C4-2B (cell line): ENCODE measurements around the gene PLAC9.
A peak's percentile ranks its signal among the peaks of the same experiment; 100 is the strongest.
"Not testable (repeated sequence)": the region's sequence is repeated elsewhere in the genome, so short reads cannot be mapped to it uniquely, and the experiment has no call there.

Experiments
- H3K27ac ChIP-seq: fragments of 450-650 bp; 2 replicates; pipeline ENCODE4 v1.5.1; 2017
- ZFX ChIP-seq: fragments of 450-650 bp; IDR thresholded peaks from 2 replicates; pipeline ENCODE4 v1.6.1; 2017
- TF ChIP-seq, protein P1 (sequence below): fragments of 450-650 bp; conservative IDR thresholded peaks from 2 replicates; pipeline ENCODE4 v1.5.1; 2017; ENCODE audit warnings: mild to moderate bottlenecking

Gene PLAC9

DNA sequence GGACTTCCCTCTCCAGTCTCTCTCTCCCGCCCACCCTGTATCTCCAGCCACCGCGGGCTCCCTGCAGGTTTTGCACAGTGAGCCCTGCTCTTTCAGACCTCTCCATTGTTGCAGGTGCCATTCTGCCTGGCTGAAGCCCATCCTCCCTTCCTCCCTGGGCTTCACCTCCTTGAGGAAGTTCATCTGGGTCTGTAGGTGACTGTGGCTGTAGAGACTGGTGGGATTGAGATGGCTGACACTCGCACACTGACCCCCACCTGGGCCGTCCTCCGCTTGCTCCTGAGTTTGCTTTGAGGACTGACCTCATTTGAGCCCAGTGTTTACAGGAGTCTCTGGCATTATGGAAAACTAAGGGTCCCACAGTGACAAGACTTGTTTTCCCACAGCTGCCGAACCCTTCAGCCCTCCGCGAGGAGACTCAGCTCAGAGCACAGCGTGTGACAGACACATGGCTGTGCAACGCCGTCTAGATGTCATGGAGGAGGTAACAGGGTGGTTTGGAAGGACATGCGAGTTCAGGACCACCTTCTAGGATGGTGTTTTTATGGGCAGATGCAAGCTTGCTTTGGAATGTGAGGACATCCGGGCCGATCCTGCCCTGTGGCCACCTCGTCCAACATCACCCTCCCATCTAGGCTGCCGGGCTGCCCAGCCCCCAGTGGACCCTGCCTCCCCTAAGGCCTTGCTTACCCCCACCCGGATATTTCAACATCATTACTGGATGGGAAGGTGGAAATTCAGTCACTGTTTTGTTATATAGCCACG is 9.3 kb downstream of the PLAC9 start:
- TF ChIP-seq, protein P1, sequence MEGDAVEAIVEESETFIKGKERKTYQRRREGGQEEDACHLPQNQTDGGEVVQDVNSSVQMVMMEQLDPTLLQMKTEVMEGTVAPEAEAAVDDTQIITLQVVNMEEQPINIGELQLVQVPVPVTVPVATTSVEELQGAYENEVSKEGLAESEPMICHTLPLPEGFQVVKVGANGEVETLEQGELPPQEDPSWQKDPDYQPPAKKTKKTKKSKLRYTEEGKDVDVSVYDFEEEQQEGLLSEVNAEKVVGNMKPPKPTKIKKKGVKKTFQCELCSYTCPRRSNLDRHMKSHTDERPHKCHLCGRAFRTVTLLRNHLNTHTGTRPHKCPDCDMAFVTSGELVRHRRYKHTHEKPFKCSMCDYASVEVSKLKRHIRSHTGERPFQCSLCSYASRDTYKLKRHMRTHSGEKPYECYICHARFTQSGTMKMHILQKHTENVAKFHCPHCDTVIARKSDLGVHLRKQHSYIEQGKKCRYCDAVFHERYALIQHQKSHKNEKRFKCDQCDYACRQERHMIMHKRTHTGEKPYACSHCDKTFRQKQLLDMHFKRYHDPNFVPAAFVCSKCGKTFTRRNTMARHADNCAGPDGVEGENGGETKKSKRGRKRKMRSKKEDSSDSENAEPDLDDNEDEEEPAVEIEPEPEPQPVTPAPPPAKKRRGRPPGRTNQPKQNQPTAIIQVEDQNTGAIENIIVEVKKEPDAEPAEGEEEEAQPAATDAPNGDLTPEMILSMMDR, result no peak
- no peak for TF ChIP-seq ZFX
- H3K27ac ChIP-seq, result no peak overlapping the region

DNA sequence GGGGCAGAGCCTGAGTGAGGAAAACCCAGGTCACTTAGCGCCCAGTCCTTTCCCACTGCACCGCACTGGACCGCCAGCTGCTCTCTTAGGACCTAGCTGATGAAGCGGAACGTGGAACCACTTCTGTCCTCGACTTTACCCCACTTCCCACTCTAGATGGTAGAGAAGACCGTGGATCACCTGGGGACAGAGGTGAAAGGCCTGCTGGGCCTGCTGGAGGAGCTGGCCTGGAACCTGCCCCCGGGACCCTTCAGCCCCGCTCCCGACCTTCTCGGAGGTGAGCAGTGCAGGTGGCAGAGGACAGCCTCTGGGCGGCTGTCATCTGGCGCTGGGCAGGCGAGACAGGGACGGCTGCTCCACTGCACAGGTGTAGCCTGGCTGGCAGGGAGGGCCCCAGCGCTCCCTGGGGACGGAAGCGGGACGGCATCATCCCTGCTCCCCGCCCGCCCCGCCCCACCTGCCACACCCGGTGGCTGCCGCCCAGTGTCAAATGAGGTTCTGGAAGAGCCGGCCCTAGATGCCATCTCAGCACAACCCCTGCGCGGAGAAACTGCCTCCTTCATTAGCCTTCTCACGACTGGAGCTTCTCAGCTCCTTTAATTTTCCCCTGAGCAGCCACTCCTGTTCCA is 11.7 kb downstream of the PLAC9 start:
- TF ChIP-seq, protein P1, result peak; percentile 51
- no peak for TF ChIP-seq ZFX
- no peak overlapping the region for H3K27ac ChIP-seq

DNA sequence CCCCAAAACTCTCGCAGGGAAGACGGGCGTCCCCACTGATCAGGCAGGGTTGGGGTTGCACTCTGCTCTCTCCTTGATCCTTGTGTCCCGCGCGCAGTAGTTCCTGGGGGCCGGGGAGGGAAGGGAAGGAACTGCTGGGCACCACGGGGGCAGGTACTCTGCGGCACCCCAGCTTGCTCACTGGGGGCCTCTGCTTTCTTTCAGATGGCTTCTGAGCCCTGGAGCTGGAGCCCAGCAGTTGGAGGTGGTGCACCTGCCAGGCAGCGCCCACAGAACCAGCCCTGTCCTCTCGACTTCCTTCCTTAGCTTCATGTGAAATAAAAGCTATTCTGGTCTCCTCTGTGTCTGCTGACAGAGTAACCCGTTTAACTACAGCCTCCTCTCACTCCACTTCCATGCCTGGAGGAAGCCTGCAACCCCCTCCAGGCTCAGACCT is 12.2 kb downstream of the PLAC9 start:
- TF ChIP-seq ZFX, result no peak
- H3K27ac ChIP-seq, result no peak overlapping the region

DNA sequence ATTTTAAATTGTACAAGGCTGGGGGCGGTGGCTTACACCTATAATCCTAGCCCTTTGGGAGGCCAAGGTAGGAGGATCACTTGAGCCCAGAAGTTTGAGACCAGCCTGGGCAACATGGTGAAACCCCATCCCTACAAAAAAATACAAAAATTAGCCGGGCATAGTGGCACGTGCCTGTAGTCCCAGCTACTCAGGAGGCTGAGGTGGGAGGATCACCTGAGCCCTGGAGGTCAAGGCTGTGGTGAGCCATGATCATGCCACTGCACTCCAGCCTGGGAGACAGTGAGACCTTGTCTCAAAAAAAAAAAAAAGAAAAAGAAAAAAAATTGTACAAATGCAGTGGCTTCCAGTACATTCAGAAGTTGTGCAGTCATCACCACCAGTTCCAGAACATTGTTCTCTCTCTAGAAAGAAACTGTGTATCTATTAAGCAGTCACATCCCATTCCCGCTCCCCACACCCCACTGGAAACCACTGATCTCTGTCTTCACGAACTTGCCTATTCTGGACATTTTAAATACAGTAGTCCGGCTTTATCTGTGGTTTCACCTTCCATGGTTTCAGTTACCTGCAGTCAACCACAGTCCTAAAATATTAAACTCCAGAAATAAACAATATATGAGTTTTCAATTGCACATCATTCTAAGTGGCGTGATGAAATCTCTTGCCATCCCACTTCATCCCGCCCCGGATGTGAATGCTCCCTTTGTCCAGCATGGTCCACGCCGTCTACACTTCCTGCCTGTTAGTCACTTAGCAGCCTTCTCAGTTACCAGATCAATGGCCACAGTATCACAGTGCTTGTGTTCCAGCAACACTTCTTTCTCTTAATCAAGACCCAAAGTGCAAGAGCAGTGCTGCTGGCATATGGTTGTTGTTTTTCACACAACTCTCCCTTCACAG is 13.1 kb downstream of the PLAC9 start:
- H3K27ac ChIP-seq, result not testable (repeated sequence)

DNA sequence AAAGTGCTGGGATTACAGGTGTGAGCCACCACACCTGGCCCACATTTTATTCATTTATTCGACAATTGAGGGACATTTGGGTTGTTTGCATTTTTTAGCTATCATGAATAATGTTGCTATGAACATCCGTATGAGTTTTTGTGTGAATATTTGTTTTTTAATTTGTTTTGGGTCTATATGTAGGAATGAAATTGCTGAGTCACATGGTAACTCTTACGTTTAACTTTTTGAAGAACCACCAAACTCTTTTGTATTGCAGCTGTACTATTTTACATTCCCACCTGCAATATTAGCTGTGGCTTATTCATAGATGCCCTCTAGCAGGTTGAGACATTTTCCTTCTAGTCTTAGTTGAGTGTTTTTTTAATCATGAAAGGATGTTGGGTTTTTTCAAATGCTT is 14.4 kb downstream of the PLAC9 start:
- TF ChIP-seq ZFX, result no peak
- TF ChIP-seq, protein P1, result no peak
- H3K27ac ChIP-seq, result no peak overlapping the region

DNA sequence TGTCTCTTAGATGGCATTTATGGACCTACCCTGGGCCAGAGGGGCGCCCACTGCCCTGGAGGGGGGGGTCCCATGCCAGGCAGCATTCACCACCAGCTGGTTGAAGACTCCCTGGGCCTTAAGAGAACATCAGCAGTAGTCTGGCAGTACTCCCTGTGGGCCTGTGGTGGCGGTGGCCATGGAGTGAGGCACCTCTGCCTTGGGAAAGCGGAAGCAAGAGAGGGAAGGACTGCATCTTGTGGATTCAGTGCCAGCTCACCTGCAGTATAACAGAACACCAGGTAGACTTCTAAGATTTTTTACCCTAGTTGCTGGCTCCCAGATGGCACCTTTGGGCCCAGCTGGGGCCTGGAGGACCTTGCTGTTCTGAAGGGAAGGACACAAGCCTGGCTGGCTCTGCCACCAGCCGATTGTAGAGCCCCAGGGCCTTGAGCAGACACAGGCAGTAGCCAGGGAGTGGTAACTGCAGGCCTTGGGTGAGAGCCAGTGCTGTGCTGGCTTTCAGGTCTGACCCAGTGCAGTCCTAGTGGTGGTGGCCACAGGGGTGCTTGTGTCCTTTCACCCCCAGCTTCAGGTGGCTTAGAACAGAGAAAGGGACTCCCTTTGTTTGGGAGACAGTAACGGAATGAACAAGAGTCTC is 15.8 kb downstream of the PLAC9 start:
- TF ChIP-seq ZFX, result no peak
- TF ChIP-seq, protein P1, result no peak
- no peak overlapping the region for H3K27ac ChIP-seq

DNA sequence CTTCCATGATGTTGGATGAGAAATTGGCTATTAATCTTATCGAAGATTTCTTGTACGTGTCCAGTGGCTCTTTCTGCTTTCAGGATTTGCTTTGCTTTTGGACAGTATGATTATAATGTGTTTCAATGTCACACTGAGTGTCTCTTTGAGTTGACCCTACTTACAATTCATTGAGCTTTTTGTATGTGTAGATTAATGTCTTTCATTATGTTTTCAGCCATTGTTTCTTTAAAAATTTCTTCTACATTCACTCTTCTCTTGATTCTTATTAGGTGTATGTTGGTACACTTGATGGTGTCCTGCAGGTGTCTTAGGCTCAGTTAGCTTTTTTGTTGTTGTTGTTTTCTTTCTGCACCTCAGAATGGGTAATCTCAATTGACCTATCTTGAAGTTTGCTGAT is 16.6 kb downstream of the PLAC9 start:
- H3K27ac ChIP-seq, result no peak overlapping the region
- TF ChIP-seq ZFX, result no peak
- TF ChIP-seq, protein P1, result no peak

DNA sequence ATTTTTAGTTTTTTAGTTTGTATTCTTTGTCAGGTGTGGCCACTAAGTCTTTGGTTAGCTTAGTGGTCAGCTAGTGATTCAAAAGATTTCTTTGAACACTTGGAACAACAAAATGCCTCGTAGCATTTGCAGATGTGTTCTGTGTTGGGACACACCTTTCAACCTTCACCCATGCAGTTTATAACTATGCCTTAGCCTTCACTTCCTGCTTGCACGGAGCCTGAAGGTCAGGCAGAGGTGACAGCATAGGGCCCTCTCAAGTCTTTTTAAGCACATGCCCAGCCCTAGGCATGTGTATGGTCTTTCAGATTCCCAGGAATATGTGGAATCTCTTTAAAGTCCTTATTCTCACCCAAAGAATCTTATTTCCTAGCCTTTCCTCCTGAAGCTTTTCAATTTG is 17.6 kb downstream of the PLAC9 start:
- no peak for TF ChIP-seq ZFX
- TF ChIP-seq, protein P1, result no peak
- H3K27ac ChIP-seq, result no peak overlapping the region
